H1 (cell line): ENCODE results near the gene NPS. TPM values are rescaled to one million over a fixed set of nuclear protein-coding genes. Genes with fewer than 3 reads are reported as not detected.

Experiments
- ASH2L ChIP-seq: fragments of 200-600, 300-600 bp; sonication (generic); IDR thresholded peaks from one replicate; pipeline ENCODE4 v1.7.1; 2017; ENCODE audit warnings: low read length
- JUN ChIP-seq: IDR thresholded peaks from 2 replicates; pipeline ENCODE4 v1.6.1; 2011; ENCODE audit warnings: low read depth, mild to moderate bottlenecking, improper control_type of control experiment, low read length
- RXRA ChIP-seq: IDR thresholded peaks from 2 replicates; pipeline ENCODE4 v1.6.1; 2011; ENCODE audit warnings: low read depth, mild to moderate bottlenecking, low read length, moderate library complexity; ENCODE audit not compliant: insufficient read depth
- TEAD4 ChIP-seq: IDR thresholded peaks from 2 replicates; pipeline ENCODE4 v1.6.1; 2012; ENCODE audit warnings: low read depth, low read length, inconsistent platforms, mixed read lengths
- polyA plus RNA-seq, 7 experiments: library from polyadenylated mRNA; depleted of rRNA in 3 of 7; stranded (reverse) in 5 of 7; unstranded in 2 of 7; fragments of >200 nt in 5 of 7; fragments of 200-250 nt in 2 of 7; gene quantifications; 1 replicate in 5 of 7; 2 replicates in 1 of 7; 4 replicates in 1 of 7; pipeline versions ENCODE4 v1.2.1 to v1.2.3, GENCODE V29; 2011 to 2013; ENCODE audit warnings: missing spikeins in 2 of 7, mixed read lengths in 2 of 7
- total RNA-seq: library from RNA; stranded (reverse); fragmentation: NEBNext Ultra II Directional; extraction: Animal tissue kit (Norgen Biotek cat#: 25700); gene quantifications from 2 replicates; pipeline ENCODE4 v1.2.1, GENCODE V29; 2021
- TF ChIP-seq, protein P1 (sequence below): IDR thresholded peaks from 2 replicates; pipeline ENCODE4 v1.6.1; 2012; ENCODE audit warnings: low read length, inconsistent platforms
- TF ChIP-seq, protein P2 (sequence below), 3 experiments: IDR thresholded peaks; 1 replicate in 2 of 3; 2 replicates in 1 of 3; pipeline versions ENCODE4 v1.5.1 to v1.6.1; 2011; ENCODE audit warnings: low read length in 3 of 3, mild to moderate bottlenecking in 3 of 3, inconsistent platforms in 2 of 3, low read depth in 1 of 3, moderate library complexity in 1 of 3; ENCODE audit not compliant: insufficient read depth in 1 of 3; ENCODE audit errors: control extremely low read depth in 1 of 3

Gene NPS
- total and polyA plus RNA-seq, 2 of the 8 experiments (the other 6 are each of a cell fraction or from before 2014, with no cell fraction given) = not detected

DNA sequence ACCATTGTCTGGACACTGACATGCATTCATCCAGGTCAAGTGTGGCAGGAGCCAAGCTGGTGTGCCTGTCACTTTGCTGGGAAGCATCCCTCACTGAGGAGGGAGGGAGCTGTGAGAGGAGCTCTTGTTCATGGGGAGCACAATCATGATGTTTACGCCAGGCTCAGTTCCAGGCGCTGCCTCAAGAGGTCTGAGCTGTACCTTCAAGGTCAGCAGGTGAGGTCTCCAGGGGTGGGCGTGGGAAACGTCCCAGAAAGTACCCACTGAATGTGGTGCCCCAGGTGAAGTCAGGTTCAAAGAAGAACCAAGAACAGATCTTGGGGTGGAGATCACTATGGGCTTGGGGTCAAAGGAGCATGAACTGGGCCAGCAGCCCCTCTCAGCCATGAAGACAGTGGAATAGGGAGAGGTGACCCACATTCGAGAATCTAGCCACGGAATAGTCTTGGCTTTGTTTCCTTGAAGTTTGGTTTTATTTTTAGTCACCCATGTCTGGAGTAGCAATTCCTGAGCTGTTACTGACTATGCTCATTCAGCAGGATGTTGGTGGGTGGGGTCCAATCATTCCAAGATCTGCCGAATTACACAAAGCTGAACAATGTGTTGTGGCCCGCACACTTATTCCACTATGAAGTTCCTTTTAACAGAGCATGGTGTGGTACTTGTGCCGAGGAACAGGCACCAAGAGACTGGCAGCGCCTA, 29.3 kb downstream of the NPS start (continued):
- no peak for TF ChIP-seq ASH2L
- no peak for TF ChIP-seq TEAD4
- no peak for TF ChIP-seq RXRA
- TF ChIP-seq, protein P1, sequence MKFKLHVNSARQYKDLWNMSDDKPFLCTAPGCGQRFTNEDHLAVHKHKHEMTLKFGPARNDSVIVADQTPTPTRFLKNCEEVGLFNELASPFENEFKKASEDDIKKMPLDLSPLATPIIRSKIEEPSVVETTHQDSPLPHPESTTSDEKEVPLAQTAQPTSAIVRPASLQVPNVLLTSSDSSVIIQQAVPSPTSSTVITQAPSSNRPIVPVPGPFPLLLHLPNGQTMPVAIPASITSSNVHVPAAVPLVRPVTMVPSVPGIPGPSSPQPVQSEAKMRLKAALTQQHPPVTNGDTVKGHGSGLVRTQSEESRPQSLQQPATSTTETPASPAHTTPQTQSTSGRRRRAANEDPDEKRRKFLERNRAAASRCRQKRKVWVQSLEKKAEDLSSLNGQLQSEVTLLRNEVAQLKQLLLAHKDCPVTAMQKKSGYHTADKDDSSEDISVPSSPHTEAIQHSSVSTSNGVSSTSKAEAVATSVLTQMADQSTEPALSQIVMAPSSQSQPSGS = no peak
- TF ChIP-seq JUN = no peak
- TF ChIP-seq, protein P2, sequence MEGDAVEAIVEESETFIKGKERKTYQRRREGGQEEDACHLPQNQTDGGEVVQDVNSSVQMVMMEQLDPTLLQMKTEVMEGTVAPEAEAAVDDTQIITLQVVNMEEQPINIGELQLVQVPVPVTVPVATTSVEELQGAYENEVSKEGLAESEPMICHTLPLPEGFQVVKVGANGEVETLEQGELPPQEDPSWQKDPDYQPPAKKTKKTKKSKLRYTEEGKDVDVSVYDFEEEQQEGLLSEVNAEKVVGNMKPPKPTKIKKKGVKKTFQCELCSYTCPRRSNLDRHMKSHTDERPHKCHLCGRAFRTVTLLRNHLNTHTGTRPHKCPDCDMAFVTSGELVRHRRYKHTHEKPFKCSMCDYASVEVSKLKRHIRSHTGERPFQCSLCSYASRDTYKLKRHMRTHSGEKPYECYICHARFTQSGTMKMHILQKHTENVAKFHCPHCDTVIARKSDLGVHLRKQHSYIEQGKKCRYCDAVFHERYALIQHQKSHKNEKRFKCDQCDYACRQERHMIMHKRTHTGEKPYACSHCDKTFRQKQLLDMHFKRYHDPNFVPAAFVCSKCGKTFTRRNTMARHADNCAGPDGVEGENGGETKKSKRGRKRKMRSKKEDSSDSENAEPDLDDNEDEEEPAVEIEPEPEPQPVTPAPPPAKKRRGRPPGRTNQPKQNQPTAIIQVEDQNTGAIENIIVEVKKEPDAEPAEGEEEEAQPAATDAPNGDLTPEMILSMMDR (IDR thresholded peaks at IDR 0.05; ENCODE audit: control extremely low read depth in 1 of 3, insufficient read depth in 1 of 3, low read depth in 1 of 3, low read length in 3 of 3) = no peak
- TF ChIP-seq, all 59 proteins: peak for 0
